ENCODE data around the gene BRWD1.

DNA sequence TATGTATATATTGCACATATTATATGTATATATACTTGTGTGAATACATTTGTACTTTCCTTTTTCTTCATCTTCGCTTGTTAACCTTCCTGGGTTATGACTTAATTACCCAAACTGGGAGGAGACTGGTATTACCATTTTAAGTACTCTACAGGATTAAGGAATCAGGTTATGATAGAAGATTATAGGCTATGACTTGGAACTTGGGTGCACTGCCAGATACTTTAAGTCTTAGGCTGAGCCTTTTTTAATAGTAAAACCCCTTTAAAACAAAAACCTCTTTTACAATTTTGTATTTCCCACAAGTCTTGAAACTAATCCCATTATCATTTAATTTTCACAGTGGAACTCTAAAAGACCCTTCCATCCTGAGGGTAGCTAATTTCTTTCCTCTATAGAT lies 6.0 kb downstream of the BRWD1 start:
- TF ChIP-seq, protein P1, sequence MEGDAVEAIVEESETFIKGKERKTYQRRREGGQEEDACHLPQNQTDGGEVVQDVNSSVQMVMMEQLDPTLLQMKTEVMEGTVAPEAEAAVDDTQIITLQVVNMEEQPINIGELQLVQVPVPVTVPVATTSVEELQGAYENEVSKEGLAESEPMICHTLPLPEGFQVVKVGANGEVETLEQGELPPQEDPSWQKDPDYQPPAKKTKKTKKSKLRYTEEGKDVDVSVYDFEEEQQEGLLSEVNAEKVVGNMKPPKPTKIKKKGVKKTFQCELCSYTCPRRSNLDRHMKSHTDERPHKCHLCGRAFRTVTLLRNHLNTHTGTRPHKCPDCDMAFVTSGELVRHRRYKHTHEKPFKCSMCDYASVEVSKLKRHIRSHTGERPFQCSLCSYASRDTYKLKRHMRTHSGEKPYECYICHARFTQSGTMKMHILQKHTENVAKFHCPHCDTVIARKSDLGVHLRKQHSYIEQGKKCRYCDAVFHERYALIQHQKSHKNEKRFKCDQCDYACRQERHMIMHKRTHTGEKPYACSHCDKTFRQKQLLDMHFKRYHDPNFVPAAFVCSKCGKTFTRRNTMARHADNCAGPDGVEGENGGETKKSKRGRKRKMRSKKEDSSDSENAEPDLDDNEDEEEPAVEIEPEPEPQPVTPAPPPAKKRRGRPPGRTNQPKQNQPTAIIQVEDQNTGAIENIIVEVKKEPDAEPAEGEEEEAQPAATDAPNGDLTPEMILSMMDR (optimal IDR thresholded peaks at IDR 0.05 in 1 of 3, IDR thresholded peaks at IDR 0.05 in 1 of 3, conservative IDR thresholded peaks at IDR 0.05 in 1 of 3; ENCODE audit: extremely low read depth in 1 of 3, insufficient read depth in 2 of 3, low read length in 3 of 3) = no peak
- TF ChIP-seq EZH2 (IDR thresholded peaks at IDR 0.05; ENCODE audit: low read length) = no peak

Data from keratinocyte (primary cell).